H1 (cell line): Measurements from ENCODE around the gene PAXX. TPM values are rescaled to one million over a fixed set of nuclear protein-coding genes. Genes with fewer than 3 reads are reported as not detected.

Experiments
- RAD21 ChIP-seq, 2 experiments: IDR thresholded peaks in 1 of 2; conservative IDR thresholded peaks in 1 of 2; 2 replicates each; pipeline ENCODE4 v1.6.1; 2011; ENCODE audit warnings: low read depth in 2 of 2, low read length in 2 of 2, improper control_type of control experiment in 1 of 2, inconsistent platforms in 1 of 2, mild to moderate bottlenecking in 1 of 2, moderate library complexity in 1 of 2
- polyA plus RNA-seq, 7 experiments: library from polyadenylated mRNA; depleted of rRNA in 3 of 7; stranded (reverse) in 5 of 7; unstranded in 2 of 7; fragments of >200 nt in 5 of 7; fragments of 200-250 nt in 2 of 7; gene quantifications; 1 replicate in 5 of 7; 2 replicates in 1 of 7; 4 replicates in 1 of 7; pipeline versions ENCODE4 v1.2.1 to v1.2.3, GENCODE V29; 2011 to 2013; ENCODE audit warnings: missing spikeins in 2 of 7, mixed read lengths in 2 of 7
- total RNA-seq: library from RNA; stranded (reverse); fragmentation: NEBNext Ultra II Directional; extraction: Animal tissue kit (Norgen Biotek cat#: 25700); gene quantifications from 2 replicates; pipeline ENCODE4 v1.2.1, GENCODE V29; 2021

The PAXX gene
- total and polyA plus RNA-seq, 2 of the 8 experiments (the other 6 are each of a cell fraction or from before 2014, with no cell fraction given): 43.4 to 45.9 TPM

GRCh38 chr9:136952321-136952850, 39.8 kb upstream of the PAXX start (continued):
- no peak for TF ChIP-seq RAD21 (IDR thresholded peaks at IDR 0.05 in 1 of 2, conservative IDR thresholded peaks at IDR 0.05 in 1 of 2; ENCODE audit: low read depth in 2 of 2, low read length in 2 of 2)
